Erythroblast (primary cell): ENCODE measurements around the gene CRIP2.

ENCODE experiments used
- GATA1 ChIP-seq: IDR thresholded peaks from 2 replicates; pipeline ENCODE4 v1.6.1; 2011; ENCODE audit warnings: low read depth, mild to moderate bottlenecking, control low read depth, low read length, moderate library complexity
- POLR2A ChIP-seq: IDR thresholded peaks from 2 replicates; pipeline ENCODE4 v1.6.1; 2011; ENCODE audit warnings: mild to moderate bottlenecking, low read length

DNA sequence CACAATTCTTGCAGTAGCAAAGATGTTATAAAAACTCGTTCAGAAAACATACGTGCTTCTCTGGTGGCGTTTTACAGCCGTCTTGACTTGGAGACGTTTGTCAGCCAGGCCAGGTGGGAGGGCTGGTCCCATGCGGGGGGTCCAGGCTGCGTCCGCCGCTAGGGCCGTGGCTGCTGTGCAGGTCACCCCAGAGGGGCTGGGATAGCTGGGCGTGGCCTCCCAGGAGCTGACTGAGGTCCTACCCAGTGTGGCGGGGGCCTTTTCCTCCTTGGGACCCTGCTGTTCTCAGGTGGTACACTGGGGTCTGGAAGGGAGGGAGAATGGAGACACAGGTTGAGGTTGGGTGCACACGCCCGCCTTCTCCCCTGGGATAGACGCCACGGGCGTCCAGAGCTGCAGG is 29.8 kb upstream of the CRIP2 start:
- no peak for TF ChIP-seq POLR2A
- TF ChIP-seq GATA1: no peak
